Endothelial cell of umbilical vein (primary cell): ENCODE results near the gene CHN2. TPM values are rescaled to one million over a fixed set of nuclear protein-coding genes. Genes with fewer than 3 reads are reported as not detected.

Experiments used
- BruUV-seq: library from RNA; stranded (reverse); fragments of 400-500 nt; replicated peaks from 2 replicates; lab custom pipeline; 2021; lab: Mats Ljungman, UMichigan
- CTCF ChIA-PET: fragments of 300-600, 350-600 bp; sonication (Branson Sonifier 250); formaldehyde crosslinking; loops from one replicate; lab custom pipeline; 2021; ENCODE audit warnings: antibody characterized with exemption, inconsistent platforms; lab: Charles Lee
- POLR2A ChIA-PET: fragments of 300-600, 350-600 bp; sonication (Branson Sonifier 250); formaldehyde crosslinking; loops from one replicate; lab custom pipeline; 2021; ENCODE audit warnings: antibody characterized with exemption, inconsistent platforms; lab: Charles Lee
- DNase-seq: peaks from one replicate; pipeline ENCODE4 v3.0.0-alpha.2; 2011; ENCODE audit warnings: low read depth, low spot score
- FAIRE-seq: peaks from 2 replicates; lab custom pipeline; 2011; peaks lifted over from hg19 to GRCh38; lab: Jason Lieb, UNC
- H2AFZ ChIP-seq: 2 replicates; pipeline ENCODE4 v1.6.0; 2012; ENCODE audit warnings: low read depth, low read length, control low read depth, inconsistent platforms
- H3K27ac ChIP-seq: 2 replicates; pipeline ENCODE4 v1.5.1; 2011; ENCODE audit warnings: low read depth, mild to moderate bottlenecking, control low read depth, low read length, moderate library complexity; ENCODE audit not compliant: insufficient read depth
- H3K27me3 ChIP-seq, 2 experiments: 2 replicates each; pipeline versions ENCODE4 v1.6.0 to v1.6.1; 2011; ENCODE audit warnings: low read length in 2 of 2, mixed read lengths in 1 of 2; ENCODE audit not compliant: control insufficient read depth in 2 of 2, insufficient read depth in 2 of 2
- H3K36me3 ChIP-seq, 2 experiments: 2 replicates in 1 of 2; 3 replicates in 1 of 2; pipeline ENCODE4 v1.5.1; 2011; ENCODE audit warnings: low read length in 2 of 2, mild to moderate bottlenecking in 1 of 2, moderate library complexity in 1 of 2; ENCODE audit not compliant: control insufficient read depth in 2 of 2, insufficient read depth in 2 of 2; ENCODE audit errors: extremely low read depth in 1 of 2
- H3K4me1 ChIP-seq: 3 replicates; pipeline ENCODE4 v1.5.1; 2011; ENCODE audit warnings: mild to moderate bottlenecking, low read length; ENCODE audit not compliant: control insufficient read depth, insufficient read depth; ENCODE audit errors: extremely low read depth
- H3K4me2 ChIP-seq: 2 replicates; pipeline ENCODE4 v1.6.1; 2011; ENCODE audit warnings: low read length, control low read depth, mixed read lengths; ENCODE audit not compliant: insufficient read depth
- H3K4me3 ChIP-seq, 3 experiments: fragments of 200-600 bp in 1 of 3; sonication (generic), shearing (Covaris generic) in 1 of 3; replicated peaks in 1 of 3; 2 replicates each; pipeline ENCODE4 v1.5.1; 2011 to 2016; ENCODE audit warnings: control low read depth in 3 of 3, low read length in 3 of 3, mild to moderate bottlenecking in 2 of 3, inconsistent platforms in 1 of 3, low read depth in 1 of 3, moderate library complexity in 1 of 3; ENCODE audit not compliant: insufficient read depth in 1 of 3
- H3K79me2 ChIP-seq: 2 replicates; pipeline ENCODE4 v1.6.0; 2012; ENCODE audit warnings: low read length, inconsistent platforms; ENCODE audit not compliant: control insufficient read depth, insufficient read depth
- H3K9ac ChIP-seq: replicated peaks from 2 replicates; pipeline ENCODE3; 2011; ENCODE audit warnings: low read length, control low read depth; ENCODE audit not compliant: insufficient read depth; ENCODE audit errors: extremely low read depth
- H3K9me1 ChIP-seq: replicated peaks from 3 replicates; pipeline ENCODE4 v1.6.0; 2011; ENCODE audit warnings: mild to moderate bottlenecking, low read length; ENCODE audit not compliant: control insufficient read depth, insufficient read depth; ENCODE audit errors: extremely low read depth
- H3K9me3 ChIP-seq: replicated peaks from 2 replicates; pipeline ENCODE4 v1.5.1; 2012; ENCODE audit warnings: low read length, inconsistent platforms; ENCODE audit not compliant: control insufficient read depth, insufficient read depth
- H4K20me1 ChIP-seq: replicated peaks from 2 replicates; pipeline ENCODE3; 2011; ENCODE audit warnings: mild to moderate bottlenecking, low read length; ENCODE audit not compliant: control insufficient read depth, insufficient read depth; ENCODE audit errors: extremely low read depth
- CTCF ChIP-seq, 2 donors: IDR thresholded peaks; 1 replicate in 1 of 2; 2 replicates in 1 of 2; pipeline ENCODE4 v1.5.1; 2011; ENCODE audit warnings: low read length in 2 of 2, mild to moderate bottlenecking in 2 of 2, moderate library complexity in 2 of 2, control low read depth in 1 of 2, inconsistent platforms in 1 of 2, low read depth in 1 of 2; ENCODE audit not compliant: insufficient read depth in 1 of 2; ENCODE audit errors: extremely low read depth in 1 of 2
- EZH2 ChIP-seq: IDR thresholded peaks from 2 replicates; pipeline ENCODE4 v1.6.1; 2012; ENCODE audit warnings: borderline replicate concordance, low read depth, mild to moderate bottlenecking, moderate library complexity, low read length, inconsistent platforms; ENCODE audit not compliant: severe bottlenecking
- FOS ChIP-seq: IDR thresholded peaks from 2 replicates; pipeline ENCODE4 v1.6.1; 2011; ENCODE audit warnings: mild to moderate bottlenecking, low read length, moderate library complexity, borderline replicate concordance; ENCODE audit not compliant: insufficient read depth
- GATA2 ChIP-seq: IDR thresholded peaks from 2 replicates; pipeline ENCODE4 v1.7.0; 2011; ENCODE audit warnings: low read depth, mild to moderate bottlenecking, moderate library complexity, mixed read lengths, low read length; ENCODE audit not compliant: insufficient read length, insufficient read depth
- JUN ChIP-seq: IDR thresholded peaks from 2 replicates; pipeline ENCODE4 v1.6.1; 2011; ENCODE audit warnings: borderline replicate concordance, low read depth; ENCODE audit not compliant: insufficient read length, insufficient read depth
- MAX ChIP-seq: IDR thresholded peaks from 2 replicates; pipeline ENCODE4 v1.6.1; 2011; ENCODE audit not compliant: insufficient read depth, insufficient read length
- MYC ChIP-seq: IDR thresholded peaks from one replicate; pipeline ENCODE4 v1.6.1; 2011; ENCODE audit warnings: mild to moderate bottlenecking, low read depth, low read length
- POLR2A ChIP-seq: IDR thresholded peaks from 2 replicates; pipeline ENCODE4 v1.6.1; 2012; ENCODE audit warnings: low read depth, mild to moderate bottlenecking, control low read depth, low read length
- POLR2AphosphoS5 ChIP-seq: IDR thresholded peaks from 2 replicates; pipeline ENCODE4 v1.6.1; 2012; ENCODE audit warnings: low read depth, mild to moderate bottlenecking, control low read depth, low read length, moderate library complexity; ENCODE audit not compliant: insufficient read depth
- dilution Hi-C: fragments of 300-500 bp; cut with MboI; formaldehyde crosslinking; loops from one replicate; pipeline ENCODE4 v1.15.0; 2019; ENCODE audit warnings: low sequenced_read_pairs; ENCODE audit not compliant: extremely low pct_ligation_motif_present
- intact Hi-C: fragments of 100-400 bp; cut with micrococcal nuclease; formaldehyde crosslinking; loops from one replicate; pipeline ENCODE4 v1.10.0; 2022
- polyA plus RNA-seq, 4 experiments: library from polyadenylated mRNA; depleted of rRNA in 3 of 4; stranded (reverse) in 3 of 4; unstranded in 1 of 4; fragments of >200 nt; gene quantifications; 2 replicates each; pipeline versions ENCODE4 v1.2.1 to v1.2.3, GENCODE V29; 2011 to 2012; ENCODE audit warnings: missing spikeins in 1 of 4
- total RNA-seq: library from RNA; stranded (reverse); gene quantifications from 2 replicates; pipeline ENCODE4 v1.2.3, GENCODE V29; 2021

Gene CHN2
- total and polyA plus RNA-seq, 2 donors (not counting 3 experiments of a cell fraction or from before 2014, with no cell fraction given), result 1.4 to 5.0 TPM

GRCh38 chr7:29510028-29510427, 315.5 kb downstream of the CHN2 start:
- DNase-seq, result no peak
- Histone ChIP-seq H3K79me2 (no peaks in the 10 kb centered on the region), H4K20me1 (no peaks in the 10 kb centered on the region), H3K36me3 (no peaks in the 10 kb centered on the region), H3K9ac (no peak overlapping the region), H2AFZ (no peak overlapping the region), H3K4me2 (no peak overlapping the region), H3K4me3 (no peak overlapping the region), H3K9me1 (no peaks in the 10 kb centered on the region), H3K27me3 (no peaks in the 10 kb centered on the region), H3K27ac (no peak overlapping the region), H3K4me1 (peaks cover 17% of the 10 kb centered on the region), H3K9me3 (no peaks in the 10 kb centered on the region)
- dilution Hi-C loops, result no loop called here
- CTCF ChIA-PET, result no interaction called here
- intact Hi-C loops, result no loop called here
- TF ChIP-seq POLR2AphosphoS5, result no peak
- no peak for TF ChIP-seq FOS
- no peak for TF ChIP-seq EZH2
- TF ChIP-seq POLR2A, result no peak
- TF ChIP-seq CTCF (IDR thresholded peaks at IDR 0.05; ENCODE audit: extremely low read depth in 1 of 2, insufficient read depth in 1 of 2, low read depth in 1 of 2, low read length in 2 of 2), result no peak
- no peak for TF ChIP-seq MAX
- TF ChIP-seq JUN, result no peak
- TF ChIP-seq GATA2, result no peak
- TF ChIP-seq MYC, result no peak
- no TSS peak for BruUV-seq
- POLR2A ChIA-PET, result no interaction called here
- no peak for FAIRE-seq
